VCaP (cell line): ENCODE results near the gene SLC35E2B.

Source experiments
- H3K27ac ChIP-seq: fragments of 450-650 bp; 2 replicates; pipeline ENCODE4 v1.5.1; 2017
- TF ChIP-seq, protein P1 (sequence below): fragments of 450-650 bp; conservative IDR thresholded peaks from 2 replicates; pipeline ENCODE4 v1.5.1; 2017; ENCODE audit warnings: mild to moderate bottlenecking, moderate library complexity

The SLC35E2B gene

DNA sequence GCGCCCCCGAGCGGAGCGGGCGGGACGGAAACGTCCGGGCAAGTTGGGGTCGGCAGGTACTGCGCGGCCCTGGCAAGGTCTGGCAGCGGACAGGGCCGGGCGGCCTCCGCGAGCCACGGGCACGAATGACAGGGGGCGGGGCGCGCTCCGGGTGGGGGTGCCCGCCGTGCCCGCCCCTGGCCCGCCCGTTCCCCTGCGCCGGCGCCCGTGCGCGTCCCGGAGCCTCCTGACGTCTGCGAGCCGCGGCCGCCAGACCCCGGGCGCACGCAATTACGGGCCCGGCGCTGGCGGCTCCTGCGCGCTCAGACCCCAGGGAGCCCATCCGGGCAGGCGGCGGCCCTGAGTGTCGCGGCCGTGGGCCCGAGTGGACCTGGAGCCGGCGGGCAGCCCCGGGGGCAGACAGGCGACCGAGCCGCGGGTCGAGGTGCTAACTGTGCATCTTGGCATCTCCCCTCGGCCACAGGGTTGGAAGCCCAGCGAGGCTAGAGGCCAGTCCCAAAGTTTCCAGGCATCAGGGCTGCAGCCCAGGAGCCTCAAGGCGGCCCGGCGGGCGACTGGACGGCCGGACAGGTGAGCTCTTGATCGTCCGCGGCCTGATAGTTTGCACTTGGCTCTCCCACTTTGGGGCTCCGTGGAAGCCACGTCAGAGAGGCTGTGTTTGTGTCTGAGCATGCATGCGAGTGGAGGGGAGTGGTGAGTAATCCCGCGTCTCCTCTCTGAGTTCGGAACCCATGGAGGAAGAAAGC, 76.4 kb downstream of the SLC35E2B start:
- TF ChIP-seq, protein P1, sequence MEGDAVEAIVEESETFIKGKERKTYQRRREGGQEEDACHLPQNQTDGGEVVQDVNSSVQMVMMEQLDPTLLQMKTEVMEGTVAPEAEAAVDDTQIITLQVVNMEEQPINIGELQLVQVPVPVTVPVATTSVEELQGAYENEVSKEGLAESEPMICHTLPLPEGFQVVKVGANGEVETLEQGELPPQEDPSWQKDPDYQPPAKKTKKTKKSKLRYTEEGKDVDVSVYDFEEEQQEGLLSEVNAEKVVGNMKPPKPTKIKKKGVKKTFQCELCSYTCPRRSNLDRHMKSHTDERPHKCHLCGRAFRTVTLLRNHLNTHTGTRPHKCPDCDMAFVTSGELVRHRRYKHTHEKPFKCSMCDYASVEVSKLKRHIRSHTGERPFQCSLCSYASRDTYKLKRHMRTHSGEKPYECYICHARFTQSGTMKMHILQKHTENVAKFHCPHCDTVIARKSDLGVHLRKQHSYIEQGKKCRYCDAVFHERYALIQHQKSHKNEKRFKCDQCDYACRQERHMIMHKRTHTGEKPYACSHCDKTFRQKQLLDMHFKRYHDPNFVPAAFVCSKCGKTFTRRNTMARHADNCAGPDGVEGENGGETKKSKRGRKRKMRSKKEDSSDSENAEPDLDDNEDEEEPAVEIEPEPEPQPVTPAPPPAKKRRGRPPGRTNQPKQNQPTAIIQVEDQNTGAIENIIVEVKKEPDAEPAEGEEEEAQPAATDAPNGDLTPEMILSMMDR: no peak
- peak overlapping the region; percentile 99 for H3K27ac ChIP-seq

- TF ChIP-seq, protein P1: no peak
- H3K27ac ChIP-seq: peak within 1 kb of the TSS; percentile 99
These were observed 77.1 kb downstream of the SLC35E2B start, which contains the start of gene MIB2 for GRCh38 chr1:1615256-1616044. Gene MIB2, plus strand, starts transcription at chr1:1615500. Its CDS starts 7,953 bp downstream, at chr1:1623453.

DNA sequence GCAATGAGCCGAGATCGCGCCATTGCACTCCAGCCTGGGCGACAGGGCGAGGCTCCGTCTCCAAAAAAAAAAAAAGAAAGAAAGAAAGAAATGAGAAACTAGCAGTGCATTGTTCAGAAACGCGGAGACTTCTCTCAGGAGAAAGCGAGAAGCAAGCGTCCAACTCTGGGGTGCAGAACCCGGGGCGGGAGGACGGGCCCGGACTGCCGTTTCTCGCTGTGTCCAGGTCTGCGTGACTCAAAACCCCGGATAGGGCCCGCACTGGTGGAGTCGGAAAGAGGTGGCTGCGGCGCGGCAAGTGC, 77.7 kb downstream of the SLC35E2B start:
- TF ChIP-seq, protein P1: no peak
- H3K27ac ChIP-seq: peak overlapping the region; percentile 99

DNA sequence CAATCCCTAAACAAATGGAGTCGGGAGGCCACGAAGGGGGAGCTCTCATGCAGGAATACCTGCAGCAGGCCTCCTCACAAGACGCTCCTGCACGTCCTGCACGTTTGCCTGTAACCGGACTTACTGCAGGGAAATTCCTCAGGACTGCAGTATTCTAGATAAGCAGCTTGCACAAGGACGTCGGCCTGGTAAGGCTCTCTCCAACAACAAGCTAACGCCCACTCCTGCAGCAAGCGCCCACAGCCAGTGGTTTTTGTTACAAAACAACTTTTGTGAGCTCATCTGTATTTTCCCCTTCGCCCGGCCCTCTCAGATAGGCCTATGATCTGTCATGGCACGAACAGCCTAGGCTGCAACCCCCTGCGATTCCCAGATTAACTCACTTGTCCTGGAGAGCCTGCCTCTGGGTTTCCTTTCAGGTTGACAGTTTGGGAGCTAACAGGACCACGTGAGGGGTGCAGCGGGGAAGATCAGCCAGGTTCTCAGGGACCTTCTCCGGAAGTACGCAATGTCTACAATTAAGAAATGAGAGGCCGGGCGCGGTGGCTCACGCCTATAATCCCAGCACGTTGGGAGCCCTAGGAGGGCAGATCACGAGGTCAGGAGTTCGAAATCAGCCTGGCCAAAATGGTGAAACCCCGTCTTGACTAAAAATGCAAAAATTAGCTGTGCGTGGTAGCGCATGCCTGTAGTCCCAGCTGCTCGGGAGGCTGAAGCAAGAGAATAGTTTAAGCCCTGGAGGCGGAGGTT, 78.2 kb downstream of the SLC35E2B start:
- peak overlapping the region; percentile 99 for H3K27ac ChIP-seq
- TF ChIP-seq, protein P1: no peak

- H3K27ac ChIP-seq: peak overlapping the region; percentile 99
- TF ChIP-seq, protein P1: no peak
These were observed 79.0 kb downstream of the SLC35E2B start for GRCh38 chr1:1613509-1614082.

GRCh38 chr1:1612104-1612400, 80.5 kb downstream of the SLC35E2B start:
- H3K27ac ChIP-seq: no peak overlapping the region
- TF ChIP-seq, protein P1: no peak

DNA sequence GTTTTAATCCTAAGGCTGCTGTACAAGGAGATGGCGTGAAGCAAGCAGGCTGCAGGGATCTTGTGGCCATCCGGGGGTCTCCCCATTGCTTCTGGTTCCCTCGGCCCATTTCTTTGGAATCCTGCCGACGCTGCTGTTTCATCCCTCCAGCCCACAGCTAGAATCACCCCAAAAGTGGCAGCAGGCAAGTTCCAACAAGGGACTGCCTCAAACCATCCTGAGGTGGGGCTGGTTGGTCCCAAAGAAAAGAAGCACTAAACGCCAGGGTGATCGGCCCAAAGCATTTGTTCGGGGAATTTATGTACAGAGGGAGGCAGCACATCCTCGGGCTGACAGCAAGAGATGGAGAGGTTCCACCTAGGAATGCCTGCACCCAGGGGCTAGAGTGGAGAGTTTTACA, 81.8 kb downstream of the SLC35E2B start:
- TF ChIP-seq, protein P1: no peak
- H3K27ac ChIP-seq: no peak overlapping the region; the same call in 1 of the 2 replicates
